Posterior vena cava (tissue), 2 donors: ENCODE measurements around the gene MS4A6A. TPM values are rescaled to one million over a fixed set of nuclear protein-coding genes. Genes with fewer than 3 reads are reported as not detected.
"Not testable (repeated sequence)": the region's sequence is repeated elsewhere in the genome, so short reads cannot be mapped to it uniquely, and the experiment has no call there.

Experiments
- DNase-seq: peaks from one replicate; pipeline ENCODE4 v3.0.0-alpha.2; 2020; ENCODE audit warnings: low spot score
- intact Hi-C, 2 donors: fragments of 100-400 bp; cut with DNase I; formaldehyde crosslinking; loops; one replicate each; pipeline versions ENCODE4 v1.14.1 to v1.14.2; 2022 to 2023
- long read RNA-seq, 2 donors: library from polyadenylated mRNA; unstranded; transcript quantifications; one replicate each; pipeline ENCODE4 v2.0.0, GENCODE V29; 2020 to 2021
- total RNA-seq, 2 donors: library from RNA; stranded (reverse); fragmentation: NEBNext Ultra II Directional; extraction: Animal tissue kit (Norgen Biotek cat#: 25700); gene quantifications; one replicate each; pipeline ENCODE4 v1.2.1, GENCODE V29; 2021
- donor health status: DM: yes; HTN: yes; CAD: no.
- donor health status: DM: yes; HTN: yes; CAD: no.

The MS4A6A gene
- 100 to 1,000 TPM in 1 of 2 donors, 10 to 100 TPM in 1; 50.3 to 190 TPM for total RNA-seq
- long read RNA-seq, donor 1, transcript MS4A6A-208 (6 exons, 1,806 nt), result major isoform, 8 of 24 reads
- long read RNA-seq, donor 1, partial matches to known transcripts, result 13 of 24 reads
- long read RNA-seq, donor 1, other reads (novel, unspliced or antisense), result 3 of 24 reads
- long read RNA-seq, donor 2, transcript MS4A6A-208 (6 exons, 1,806 nt), result major isoform, 9 of 34 reads
- long read RNA-seq, donor 2, partial matches to known transcripts, result 19 of 34 reads
- long read RNA-seq, donor 2, other reads (novel, unspliced or antisense), result 5 of 34 reads

DNA sequence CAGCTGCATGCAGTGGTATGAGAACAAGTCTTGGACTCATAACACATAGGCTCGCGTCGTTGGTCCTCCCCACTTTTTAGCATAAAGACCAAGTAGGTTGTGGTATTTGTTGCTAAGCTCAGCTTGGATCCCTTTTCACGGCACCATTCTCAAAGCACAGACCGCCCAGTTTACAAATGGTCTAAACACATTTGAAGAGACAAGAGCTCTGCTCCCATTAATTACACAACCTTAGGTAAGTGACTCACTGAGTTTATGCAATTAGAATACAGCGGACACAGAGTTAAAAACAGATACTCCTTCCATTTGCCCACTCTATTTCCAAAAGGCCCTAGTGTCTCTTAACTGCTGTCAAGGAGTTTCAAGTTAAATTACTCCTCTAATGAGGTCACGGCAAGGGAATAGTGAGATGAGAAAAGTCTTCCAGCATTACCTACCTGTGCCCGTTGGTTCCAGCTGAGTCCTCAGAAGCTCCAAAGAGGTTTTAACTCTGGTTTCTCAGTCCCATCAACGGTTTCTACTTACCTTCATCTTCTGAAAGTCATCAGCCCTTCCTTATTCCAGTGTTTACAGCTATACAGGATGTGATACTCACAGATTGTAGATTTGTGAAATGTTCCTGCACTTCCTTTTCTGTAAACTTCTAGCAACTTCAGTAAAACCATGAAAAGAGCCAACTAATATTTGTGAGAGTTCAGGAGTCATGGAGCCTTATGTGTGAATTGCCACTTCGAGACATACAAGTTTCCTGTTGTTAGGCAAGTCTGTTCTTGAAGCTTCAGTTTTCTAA is at the start of gene MS4A6A:
TSS of gene MS4A6A (minus strand) at position 543 of the 790 bp plus-strand sequence. CDS start 1,356 bp downstream, outside the sequence.
- DNase-seq, result no peak
- intact Hi-C loops, result no loop called here

DNA sequence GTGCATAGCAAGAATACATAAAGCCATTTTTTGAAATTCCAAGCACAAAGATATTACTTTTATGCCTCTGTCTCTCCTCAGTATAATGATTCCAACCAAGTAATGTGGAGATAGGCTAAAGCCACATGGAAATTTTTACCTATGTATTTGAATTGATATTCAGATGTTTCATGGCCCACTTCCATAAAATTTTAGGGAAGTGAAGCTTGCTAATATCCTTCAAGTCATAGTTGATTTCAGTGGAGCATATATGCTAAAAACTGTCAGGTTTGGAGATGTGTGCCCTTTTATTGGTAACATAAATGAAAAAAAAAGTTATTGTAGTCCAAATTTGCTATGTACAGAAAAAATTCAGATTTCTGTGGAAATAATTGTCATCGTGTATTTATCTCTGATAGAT is 47.8 kb upstream of the MS4A6A start:
- intact Hi-C loops, result no loop called here
- DNase-seq, result no peak

GRCh38 chr11:60222141-60222540 is 39.3 kb upstream of the MS4A6A start:
- no peak for DNase-seq

DNA sequence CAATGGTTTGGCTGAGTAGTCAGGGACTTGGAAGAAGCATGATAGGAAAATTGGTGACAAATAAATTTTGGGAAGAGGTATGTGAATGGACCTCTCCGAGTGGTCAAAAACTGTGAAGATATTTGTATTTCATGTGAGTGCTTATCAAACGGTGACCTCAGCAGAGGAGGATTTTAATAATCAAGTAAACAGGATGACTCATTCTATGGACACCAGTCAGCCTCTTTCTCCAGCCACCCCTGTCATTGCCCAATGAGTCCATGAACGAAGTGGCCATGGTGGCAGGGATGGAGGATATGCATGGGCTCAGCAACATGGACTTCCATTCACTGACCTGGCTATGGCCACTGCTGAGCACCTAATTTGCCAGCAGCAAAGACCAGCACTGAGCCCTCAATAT is 38.8 kb upstream of the MS4A6A start:
- no peak for DNase-seq
- intact Hi-C loops, result no loop called here

More at GRCh38 chr11:60222141-60222540, 39.3 kb upstream of the MS4A6A start:
- intact Hi-C loops, result no loop called here

DNA sequence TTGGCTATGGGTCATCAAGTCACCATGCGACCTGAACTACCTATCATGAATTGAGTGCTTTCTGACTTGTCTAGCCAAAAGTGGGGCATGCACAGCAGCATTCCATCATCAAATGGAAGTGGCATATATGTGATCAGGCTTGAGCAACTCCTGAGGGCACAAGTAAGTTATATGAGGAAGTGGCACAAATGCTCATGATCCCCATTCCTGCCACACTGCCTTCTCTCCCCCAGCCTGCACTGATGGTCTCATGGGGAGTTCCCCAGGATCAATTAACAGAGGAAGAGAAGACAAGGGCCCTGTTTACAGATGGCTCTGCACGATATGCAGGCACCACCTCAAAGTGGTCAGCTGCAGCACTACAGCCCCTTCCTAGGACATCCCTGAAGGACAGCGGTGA is 38.3 kb upstream of the MS4A6A start:
- intact Hi-C loops, result no loop called here
- DNase-seq, result no peak

GRCh38 chr11:60214386-60214785 is 31.5 kb upstream of the MS4A6A start:
- DNase-seq, result no peak
- intact Hi-C loops, result no loop called here

GRCh38 chr11:60211206-60211605 is 28.3 kb upstream of the MS4A6A start:
- intact Hi-C loops, result no loop called here
- no peak for DNase-seq

GRCh38 chr11:60209977-60210376 is 27.1 kb upstream of the MS4A6A start:
- no peak for DNase-seq
- intact Hi-C loops, result no loop called here

DNA sequence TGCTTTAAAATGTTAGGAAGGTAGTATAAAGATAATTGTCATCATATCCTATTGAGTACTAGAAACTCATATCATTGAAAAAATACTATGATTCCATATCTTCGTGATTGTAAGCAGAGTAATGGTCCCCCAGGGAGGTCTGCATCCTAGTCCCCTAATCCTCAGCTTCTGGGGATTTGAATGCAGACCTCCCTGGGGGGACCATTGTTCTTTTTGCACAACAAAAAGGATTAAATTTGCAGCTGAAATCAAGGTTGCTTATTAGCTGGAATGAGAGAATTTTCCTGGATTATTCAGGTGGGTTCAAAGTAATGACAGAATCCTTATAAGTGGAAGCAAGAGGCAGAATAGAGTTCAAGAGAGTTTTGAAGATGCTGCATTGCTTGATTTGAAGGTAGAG is 26.1 kb upstream of the MS4A6A start:
- DNase-seq, result no peak
- intact Hi-C loops, result no loop called here

GRCh38 chr11:60208146-60208895 is 25.4 kb upstream of the MS4A6A start:
- intact Hi-C loops, result no loop called here
- no peak for DNase-seq

GRCh38 chr11:60206616-60207015 is 23.7 kb upstream of the MS4A6A start:
- no peak for DNase-seq
- intact Hi-C loops, result no loop called here

DNA sequence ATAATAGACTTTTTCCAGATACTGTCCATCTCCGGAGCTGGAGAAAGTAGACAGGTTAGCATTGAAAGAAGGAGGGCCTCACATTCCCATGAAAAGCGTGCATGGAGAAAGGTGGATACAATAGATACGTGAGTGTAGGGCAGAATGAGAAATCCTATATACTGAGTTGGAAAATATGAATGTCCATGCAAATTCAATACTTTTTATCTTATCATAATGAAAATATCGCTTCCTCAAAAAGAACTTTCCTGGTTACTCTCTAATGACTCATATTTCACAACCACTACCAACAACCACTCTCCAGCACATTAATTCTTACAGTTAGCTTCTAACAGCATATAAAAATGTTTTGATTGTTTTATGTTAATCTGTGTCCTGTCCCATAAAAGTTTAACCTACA is 22.0 kb upstream of the MS4A6A start:
- intact Hi-C loops, result no loop called here
- no peak for DNase-seq

DNA sequence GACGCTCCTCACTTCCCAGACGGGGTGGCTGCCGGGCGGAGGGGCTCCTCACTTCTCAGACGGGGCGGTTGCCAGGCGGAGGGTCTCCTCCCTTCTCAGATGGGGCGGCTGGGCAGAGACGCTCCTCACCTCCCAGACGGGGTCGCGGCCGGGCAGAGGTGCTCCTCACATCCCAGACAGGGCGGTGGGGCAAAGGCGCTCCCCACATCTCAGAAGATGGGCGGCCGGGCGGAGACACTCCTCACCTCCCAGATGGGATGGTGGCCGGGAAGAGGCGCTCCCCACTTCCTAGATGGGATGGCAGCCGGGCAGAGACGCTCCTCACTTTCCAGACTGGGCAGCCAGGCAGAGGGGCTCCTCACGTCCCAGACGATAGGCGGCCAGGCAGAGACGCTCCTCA is 18.5 kb upstream of the MS4A6A start:
- DNase-seq, intact Hi-C loops: not testable (repeated sequence)

GRCh38 chr11:60197442-60197841 is 14.6 kb upstream of the MS4A6A start:
- no peak for DNase-seq
- intact Hi-C loops, result no loop called here

GRCh38 chr11:60195923-60196368 is 13.1 kb upstream of the MS4A6A start:
- no peak for DNase-seq
- intact Hi-C loops, result no loop called here

DNA sequence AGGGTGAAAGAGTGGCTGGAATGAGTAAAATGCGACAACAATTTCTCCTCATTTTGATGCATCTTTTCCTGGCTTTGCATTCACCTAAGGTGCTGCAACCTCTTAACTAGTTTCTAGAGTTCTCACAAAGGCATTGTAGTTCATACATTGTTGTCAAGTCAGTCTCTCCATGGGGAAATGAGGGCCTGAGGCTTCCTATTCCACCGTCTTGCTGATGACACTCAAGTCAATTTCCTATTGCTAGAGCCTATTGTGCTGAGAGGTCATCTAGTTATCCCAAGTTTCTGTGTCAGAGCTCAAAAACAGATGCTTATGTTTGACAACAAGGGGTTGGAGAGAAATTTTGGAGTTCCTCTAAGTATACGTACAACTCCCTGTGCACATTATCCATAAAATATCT is 11.6 kb upstream of the MS4A6A start:
- intact Hi-C loops, result no loop called here
- DNase-seq, result no peak

- intact Hi-C loops, result no loop called here
- DNase-seq, result no peak
Observed at GRCh38 chr11:60193687-60194433, 11.0 kb upstream of the MS4A6A start.

DNA sequence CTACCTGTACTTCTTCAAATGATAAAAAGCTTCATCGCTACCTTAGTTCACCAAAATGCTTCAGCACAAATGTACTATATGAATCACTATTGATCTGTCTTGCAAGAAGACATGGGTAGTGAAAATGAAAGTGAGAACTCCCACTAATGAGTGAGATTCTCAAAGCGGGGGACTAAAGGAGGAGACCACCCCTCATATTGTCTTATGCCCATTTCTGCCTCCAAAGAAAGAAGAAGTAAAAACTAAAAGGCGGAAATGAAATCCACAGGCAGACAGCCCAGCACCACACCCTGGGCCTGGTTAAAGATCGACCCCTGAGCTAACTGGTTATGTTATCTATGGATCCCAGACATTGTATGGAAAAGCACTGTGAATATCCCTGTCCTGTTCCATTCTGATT is 9.7 kb upstream of the MS4A6A start:
- intact Hi-C loops, DNase-seq: not testable (repeated sequence)

DNA sequence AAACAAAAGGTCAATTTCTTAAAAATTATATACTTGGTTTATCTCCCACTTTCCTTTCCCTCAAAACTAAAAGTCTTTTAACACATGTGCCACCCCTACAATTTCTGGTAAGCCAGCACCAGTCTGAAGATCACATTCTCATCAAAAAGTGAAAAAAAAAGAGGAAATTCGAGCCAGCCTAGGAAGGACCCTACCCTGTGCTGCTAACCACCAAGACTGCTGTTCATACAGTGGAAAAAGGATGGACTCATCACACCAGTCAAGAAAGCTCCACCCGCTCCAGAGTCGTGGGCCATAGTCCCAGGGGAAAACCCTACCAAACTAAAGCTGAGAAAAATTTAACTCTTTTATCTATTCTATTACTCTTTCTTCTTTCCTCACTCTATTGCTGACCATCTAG is 5.6 kb upstream of the MS4A6A start:
- intact Hi-C loops, DNase-seq: not testable (repeated sequence)
